IMR-90 (cell line): Measurements from ENCODE around the gene DBNL.

ENCODE experiments used
- CTCF ChIP-seq: conservative IDR thresholded peaks from 2 replicates; pipeline ENCODE4 v1.5.1; 2012; ENCODE audit warnings: mild to moderate bottlenecking, low read depth, low read length, improper control_type of control experiment
- MAFK ChIP-seq: IDR thresholded peaks from 2 replicates; pipeline ENCODE4 v1.6.1; 2012; ENCODE audit warnings: low read depth, low read length, improper control_type of control experiment
- MXI1 ChIP-seq: IDR thresholded peaks from 2 replicates; pipeline ENCODE4 v1.6.1; 2012; ENCODE audit warnings: low read depth, mild to moderate bottlenecking, low read length, moderate library complexity, borderline replicate concordance
- POLR2A ChIP-seq: IDR thresholded peaks from 2 replicates; pipeline ENCODE4 v1.6.1; 2012; ENCODE audit warnings: mild to moderate bottlenecking, low read depth, low read length
- RAD21 ChIP-seq: IDR thresholded peaks from 2 replicates; pipeline ENCODE4 v1.6.1; 2012; ENCODE audit warnings: low read length, improper control_type of control experiment
- USF2 ChIP-seq: fragments of 150-350 bp; IDR thresholded peaks from 2 replicates; pipeline ENCODE4 v1.6.1; 2017; ENCODE audit warnings: mild to moderate bottlenecking, antibody characterized with exemption, low read length, low read depth

GRCh38 chr7:44061645-44062179 is 17.2 kb downstream of the DBNL start:
- TF ChIP-seq USF2 (no peak), RAD21 (no peak), CTCF (no peak), MXI1 (no peak), POLR2A (no peak), MAFK (no peak)
